Astrocyte of the cerebellum (primary cell): Measurements from ENCODE around the gene PATJ.

Experiments used
- DNase-seq: peaks from one replicate; pipeline ENCODE4 v3.0.0-alpha.2; 2011; ENCODE audit warnings: low read depth
- H3K4me3 ChIP-seq: 2 replicates; pipeline ENCODE4 v1.5.1; 2011; ENCODE audit warnings: mild to moderate bottlenecking, low read depth, low read length, moderate library complexity
- in situ Hi-C: cut with HindIII; loops from 2 replicates; pipeline ENCODE4 v1.10.0; 2017; ENCODE audit warnings: low sequenced_read_pairs
- TF ChIP-seq, protein P1 (sequence below): IDR thresholded peaks from 2 replicates; pipeline ENCODE4 v1.5.1; 2012; ENCODE audit warnings: low read length, low read depth, moderate library complexity, mild to moderate bottlenecking; ENCODE audit errors: missing control alignments

The PATJ gene

DNA sequence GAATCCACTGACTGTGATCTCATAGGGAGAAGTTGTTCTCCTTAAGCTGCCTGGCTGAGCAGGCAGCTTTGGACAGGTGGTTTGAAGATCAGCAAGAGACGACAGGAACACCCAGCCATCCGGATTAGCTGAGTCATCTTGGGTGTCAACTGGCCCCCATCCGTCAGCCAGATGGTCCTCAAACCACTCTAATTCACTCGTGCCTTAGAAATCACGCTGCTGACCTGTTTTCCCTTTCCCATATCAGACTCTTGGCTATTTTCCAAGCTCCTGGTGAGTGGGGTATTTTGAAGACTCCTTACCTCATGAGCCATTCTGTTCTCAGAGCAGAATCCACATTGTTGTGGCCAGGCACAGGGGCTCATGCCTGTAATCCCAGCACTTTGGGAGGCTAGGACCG lies 303.3 kb downstream of the PATJ start:
- peak; percentile 81 for DNase-seq

DNA sequence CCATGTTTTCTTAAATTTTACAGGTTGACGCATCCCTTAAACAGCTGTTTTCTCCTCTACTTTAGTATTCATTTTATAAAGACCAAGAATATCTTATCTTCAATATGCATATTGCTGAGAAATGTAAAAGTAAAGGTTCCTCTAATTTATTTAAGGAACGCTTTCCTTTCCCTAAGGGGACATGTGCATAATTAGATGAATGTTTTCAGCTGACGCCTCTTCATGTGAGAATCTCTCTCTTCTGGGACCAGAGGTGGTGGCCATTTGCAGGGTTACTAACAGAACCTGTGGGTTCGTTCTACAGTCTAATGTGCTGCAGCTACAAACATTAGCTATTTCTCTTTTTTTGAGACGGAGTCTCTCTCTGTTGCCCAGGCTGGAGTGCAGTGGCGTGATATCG lies 304.6 kb downstream of the PATJ start:
- no peak for DNase-seq
- TF ChIP-seq, protein P1, sequence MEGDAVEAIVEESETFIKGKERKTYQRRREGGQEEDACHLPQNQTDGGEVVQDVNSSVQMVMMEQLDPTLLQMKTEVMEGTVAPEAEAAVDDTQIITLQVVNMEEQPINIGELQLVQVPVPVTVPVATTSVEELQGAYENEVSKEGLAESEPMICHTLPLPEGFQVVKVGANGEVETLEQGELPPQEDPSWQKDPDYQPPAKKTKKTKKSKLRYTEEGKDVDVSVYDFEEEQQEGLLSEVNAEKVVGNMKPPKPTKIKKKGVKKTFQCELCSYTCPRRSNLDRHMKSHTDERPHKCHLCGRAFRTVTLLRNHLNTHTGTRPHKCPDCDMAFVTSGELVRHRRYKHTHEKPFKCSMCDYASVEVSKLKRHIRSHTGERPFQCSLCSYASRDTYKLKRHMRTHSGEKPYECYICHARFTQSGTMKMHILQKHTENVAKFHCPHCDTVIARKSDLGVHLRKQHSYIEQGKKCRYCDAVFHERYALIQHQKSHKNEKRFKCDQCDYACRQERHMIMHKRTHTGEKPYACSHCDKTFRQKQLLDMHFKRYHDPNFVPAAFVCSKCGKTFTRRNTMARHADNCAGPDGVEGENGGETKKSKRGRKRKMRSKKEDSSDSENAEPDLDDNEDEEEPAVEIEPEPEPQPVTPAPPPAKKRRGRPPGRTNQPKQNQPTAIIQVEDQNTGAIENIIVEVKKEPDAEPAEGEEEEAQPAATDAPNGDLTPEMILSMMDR, result no peak
- H3K4me3 ChIP-seq, result no peak overlapping the region
- in situ Hi-C loops, result no loop called here

More for the DNA sequence above, 303.3 kb downstream of the PATJ start:
- TF ChIP-seq, protein P1, result no peak
- H3K4me3 ChIP-seq, result no peak overlapping the region
- in situ Hi-C loops, result no loop called here

DNA sequence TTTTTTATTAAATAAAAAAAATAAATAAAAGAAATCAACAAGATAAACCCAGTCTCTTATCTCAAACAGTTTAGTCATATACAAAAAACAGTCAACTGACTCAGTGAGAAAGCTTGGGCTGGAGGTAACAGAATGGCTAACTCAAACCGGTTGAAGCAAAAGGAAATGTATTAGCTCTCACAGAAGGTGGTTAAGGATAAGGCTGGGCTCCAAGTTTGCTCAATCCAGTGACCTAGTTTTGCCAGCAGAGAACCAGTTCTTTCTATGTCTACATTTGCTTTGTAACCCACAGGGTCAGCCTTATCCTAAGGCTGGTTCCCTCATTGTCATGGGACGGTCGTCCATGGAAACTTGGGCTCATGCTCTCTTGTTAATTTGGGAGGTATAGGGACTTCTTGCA lies 307.9 kb downstream of the PATJ start:
- TF ChIP-seq, protein P1, result no peak
- H3K4me3 ChIP-seq, result no peak overlapping the region
- in situ Hi-C loops, result no loop called here
- DNase-seq, result no peak

DNA sequence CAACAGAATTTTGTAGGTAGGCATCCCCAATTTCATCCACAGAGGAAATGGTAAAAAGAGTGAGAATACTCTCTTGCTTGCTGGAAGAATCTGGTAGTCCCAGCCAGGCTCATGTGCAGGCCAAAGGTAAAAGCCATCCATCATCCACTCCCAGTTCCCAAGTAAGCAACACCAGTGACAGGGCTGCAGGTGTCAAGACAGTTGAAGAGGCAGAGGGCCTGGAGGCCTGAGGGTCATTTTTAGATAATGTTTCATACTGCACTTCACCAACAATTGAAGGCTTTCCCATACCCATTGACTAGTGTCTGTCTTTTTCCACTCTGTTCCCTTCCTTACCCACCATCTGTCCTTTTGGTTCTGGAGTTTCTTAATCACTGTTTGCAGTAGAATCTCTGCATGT lies 310.7 kb downstream of the PATJ start:
- TF ChIP-seq, protein P1, result no peak
- no peak for DNase-seq
- H3K4me3 ChIP-seq, result no peak overlapping the region
- in situ Hi-C loops, result no loop called here

DNA sequence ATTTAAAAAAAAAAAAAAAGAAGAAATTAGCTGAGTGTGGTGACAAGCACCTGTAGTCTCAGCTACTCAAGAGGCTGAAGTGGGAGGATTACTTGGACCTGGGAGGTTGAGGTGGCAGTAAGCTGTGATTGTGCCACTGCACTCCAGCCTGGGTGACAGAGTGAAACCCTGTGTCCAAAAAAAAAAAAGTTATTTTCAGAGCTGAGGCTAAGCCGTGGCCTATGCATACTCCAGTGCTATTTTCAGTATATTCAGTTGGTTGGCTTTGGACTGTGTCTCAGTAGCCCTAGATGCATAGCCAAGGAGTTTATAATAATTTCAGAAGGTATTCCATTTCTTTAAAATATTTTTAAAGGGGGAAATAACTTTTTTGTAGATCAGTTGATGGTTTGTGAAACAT lies 311.9 kb downstream of the PATJ start:
- TF ChIP-seq, protein P1, result no peak
- H3K4me3 ChIP-seq, result no peak overlapping the region
- in situ Hi-C loops, result no loop called here
- DNase-seq, result no peak

DNA sequence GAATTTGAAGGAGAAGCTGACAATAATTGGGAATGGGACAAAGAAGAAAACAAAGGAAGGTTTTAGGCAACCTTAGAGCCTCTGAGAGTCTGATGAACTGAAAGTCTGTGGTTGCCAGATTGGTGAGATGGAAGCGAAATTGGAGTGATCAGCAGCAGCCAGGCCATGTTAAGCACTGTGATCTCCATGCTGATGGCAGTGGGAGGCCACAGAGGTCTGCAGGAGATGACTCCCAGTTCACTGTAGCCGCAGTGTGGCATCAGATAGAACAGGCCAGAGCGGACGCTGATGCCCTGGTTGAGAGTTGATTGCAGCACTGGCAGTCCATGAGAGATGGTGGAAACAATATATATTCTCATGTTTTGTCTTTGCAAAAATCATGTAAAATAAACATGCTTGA lies 314.9 kb downstream of the PATJ start:
- in situ Hi-C loops, result no loop called here
- TF ChIP-seq, protein P1, result no peak

DNA sequence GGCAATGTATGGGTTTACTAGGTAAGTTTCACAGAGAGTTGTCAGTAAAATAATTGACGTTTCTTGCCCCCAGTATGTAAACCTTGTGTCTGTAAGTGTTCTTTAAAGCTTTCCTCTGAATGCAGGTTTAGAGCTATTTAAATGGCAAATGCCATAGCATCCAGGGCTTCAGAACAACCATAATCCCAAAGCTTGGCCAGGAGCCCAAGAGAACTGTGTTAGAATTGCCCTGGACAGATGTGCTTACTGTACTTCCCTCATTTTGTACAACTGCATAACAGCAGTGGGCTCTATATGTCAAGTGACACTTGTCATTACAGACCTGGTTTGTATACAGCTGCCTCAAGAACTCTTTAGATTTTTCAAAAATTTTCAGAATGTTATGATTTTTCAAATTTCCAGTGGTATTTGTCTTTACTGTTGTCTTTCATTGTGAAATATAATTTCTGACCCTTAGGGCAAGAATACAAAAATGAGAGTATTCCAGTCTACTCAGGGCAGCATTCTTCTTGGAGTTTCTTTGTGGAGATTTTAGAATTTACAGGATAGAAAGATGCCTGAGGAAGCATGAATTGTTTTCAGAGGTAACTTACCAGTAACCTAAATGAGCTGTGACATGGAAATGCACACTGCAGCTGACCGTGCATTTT lies 315.5 kb downstream of the PATJ start:
- H3K4me3 ChIP-seq, result no peak overlapping the region
- in situ Hi-C loops, result no loop called here
- TF ChIP-seq, protein P1, result no peak
- no peak for DNase-seq

More for the DNA sequence above, 314.9 kb downstream of the PATJ start:
- no peak for DNase-seq
- no peak overlapping the region for H3K4me3 ChIP-seq
